ENCODE data around the gene KRT78. TPM values are rescaled to one million over a fixed set of nuclear protein-coding genes. Genes with fewer than 3 reads are reported as not detected.
A peak's percentile ranks its signal among the peaks of the same experiment; 100 is the strongest.

The KRT78 gene
- total and polyA plus RNA-seq, 2 of the 13 experiments (the other 11 are each of a cell fraction or from before 2014, with no cell fraction given) = not detected

- TF ChIP-seq KIAA2018 (CRISPR knock-in tag; IDR thresholded peaks at IDR 0.05; ENCODE audit: borderline replicate concordance) (no peak), ZSCAN12 (CRISPR knock-in tag; IDR thresholded peaks at IDR 0.05) (no peak), ZBTB44 (CRISPR knock-in tag; IDR thresholded peaks at IDR 0.05) (no peak), ZNF747 (CRISPR knock-in tag; IDR thresholded peaks at IDR 0.05; ENCODE audit: borderline replicate concordance) (peak; percentile 26; the same call in 1 of the 2 replicates), HMG20A (CRISPR knock-in tag; IDR thresholded peaks at IDR 0.05; ENCODE audit: borderline replicate concordance) (no peak), NR2F2 (IDR thresholded peaks at IDR 0.05; ENCODE audit: borderline replicate concordance, low read depth) (no peak), PAX8 (CRISPR knock-in tag; IDR thresholded peaks at IDR 0.05; ENCODE audit: borderline replicate concordance) (0 out of 2 replicates have a peak, but pooled peaks have one; percentile 9), ZNF564 (CRISPR knock-in tag; IDR thresholded peaks at IDR 0.05) (0 out of 2 replicates have a peak, but pooled peaks have one; percentile 78), TCF7L2 (IDR thresholded peaks at IDR 0.05; ENCODE audit: low read depth, low read length) (no peak), MLXIP (CRISPR knock-in tag; IDR thresholded peaks at IDR 0.05; ENCODE audit: borderline replicate concordance) (no peak), ATF3 (CRISPR knock-in tag; IDR thresholded peaks at IDR 0.05) (no peak), BHLHE40 (IDR thresholded peaks at IDR 0.05; ENCODE audit: low read length) (no peak), KDM4B (CRISPR knock-in tag; IDR thresholded peaks at IDR 0.05) (no peak), REXO4 (CRISPR knock-in tag; IDR thresholded peaks at IDR 0.05; ENCODE audit: borderline replicate concordance) (no peak)
Measured at GRCh38 chr12:52879394-52880351, 30.9 kb upstream of the KRT78 start (continued).
